Erythroblast (primary cell): ENCODE results near the gene TPCN2.

Source experiments
- GATA1 ChIP-seq: IDR thresholded peaks from 2 replicates; pipeline ENCODE4 v1.6.1; 2011; ENCODE audit warnings: low read depth, mild to moderate bottlenecking, control low read depth, low read length, moderate library complexity
- POLR2A ChIP-seq: IDR thresholded peaks from 2 replicates; pipeline ENCODE4 v1.6.1; 2011; ENCODE audit warnings: mild to moderate bottlenecking, low read length

DNA sequence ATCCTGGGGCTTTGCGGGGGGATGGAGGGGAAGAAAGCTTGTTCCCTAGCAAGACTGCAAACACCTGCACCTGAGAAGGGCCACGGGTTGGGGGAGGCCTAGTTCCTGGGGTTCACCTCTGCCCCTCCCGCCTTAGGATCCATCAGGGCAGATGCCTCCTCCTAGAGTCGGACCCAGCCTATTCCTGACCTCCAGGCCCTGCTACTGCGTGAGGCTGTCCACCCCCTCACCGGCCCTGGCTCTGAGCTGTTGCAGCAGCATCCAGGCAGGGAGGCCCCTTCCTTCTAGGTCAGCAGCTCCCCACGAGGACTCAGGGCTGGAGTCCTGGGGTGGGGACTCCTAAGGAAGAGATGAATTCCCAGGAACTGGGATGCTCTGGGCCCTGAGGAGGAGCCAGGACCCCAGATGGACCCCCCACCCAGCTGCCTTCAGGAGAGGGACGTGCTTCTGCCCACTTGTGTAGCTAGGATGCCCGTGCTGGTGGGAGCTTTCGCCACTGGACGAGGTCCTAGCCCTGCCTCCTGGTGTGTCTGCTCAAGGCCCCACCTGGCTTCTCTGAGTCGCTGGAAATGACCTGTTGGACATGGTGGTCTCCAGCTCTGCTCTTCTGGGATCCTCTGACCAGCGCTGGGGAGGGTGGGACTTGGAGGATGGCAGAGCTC is 46.0 kb upstream of the TPCN2 start:
- TF ChIP-seq POLR2A (no peak), GATA1 (no peak)
